Rectal smooth muscle tissue (tissue), 1 donor: Measurements from ENCODE around the gene JOSD2.
A peak's percentile ranks its signal among the peaks of the same experiment; 100 is the strongest.

Source experiments
- H3K27ac ChIP-seq: one replicate; pipeline ENCODE4 v1.7.0; 2013; ENCODE audit warnings: low read depth, low read length, inconsistent platforms
- H3K27me3 ChIP-seq: one replicate; pipeline ENCODE4 v1.7.0; 2013; ENCODE audit warnings: low read length; ENCODE audit not compliant: control insufficient read depth, insufficient read depth
- H3K36me3 ChIP-seq: one replicate; pipeline ENCODE4 v1.7.0; 2013; ENCODE audit warnings: low read length; ENCODE audit not compliant: control insufficient read depth, insufficient read depth
- H3K4me1 ChIP-seq: one replicate; pipeline ENCODE4 v1.7.0; 2013; ENCODE audit warnings: low read length; ENCODE audit not compliant: control insufficient read depth, insufficient read depth
- H3K4me3 ChIP-seq: one replicate; pipeline ENCODE4 v1.7.0; 2013; ENCODE audit warnings: low read length
- H3K9ac ChIP-seq: one replicate; pipeline ENCODE4 v1.7.0; 2013; ENCODE audit warnings: low read length

JOSD2 gene

GRCh38 chr19:50516456-50516855 lies 5.5 kb upstream of the JOSD2 start:
- Histone ChIP-seq H3K9ac (no peak overlapping the region), H3K27ac (no peak overlapping the region), H3K4me1 (no peaks in the 10 kb centered on the region), H3K27me3 (peaks cover 7% of the 10 kb centered on the region), H3K4me3 (no peak overlapping the region), H3K36me3 (no peaks in the 10 kb centered on the region)

DNA sequence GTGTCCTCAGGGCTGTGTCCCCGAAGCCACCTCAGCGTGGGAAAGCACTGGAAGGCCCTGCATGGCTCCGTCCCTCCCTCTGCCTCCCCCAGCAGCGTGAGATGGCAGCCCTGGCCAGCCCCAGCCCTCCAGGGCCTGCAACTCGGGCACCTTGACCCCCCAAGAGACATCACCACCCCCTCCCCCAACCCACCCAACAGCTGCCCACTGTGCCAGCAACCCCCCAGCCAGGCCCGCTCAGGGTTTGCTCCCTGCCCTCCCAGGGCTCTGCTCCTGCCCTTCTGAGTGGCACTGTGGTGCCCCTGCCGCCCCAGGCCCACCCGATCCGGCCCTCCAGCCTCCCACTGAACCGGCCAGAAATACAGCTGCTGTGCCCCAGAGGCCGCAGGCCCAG lies 4.2 kb upstream of the JOSD2 start:
- Histone ChIP-seq H3K27ac (no peak overlapping the region), H3K9ac (no peak overlapping the region), H3K27me3 (peaks cover 7% of the 10 kb centered on the region), H3K4me1 (no peaks in the 10 kb centered on the region), H3K4me3 (no peak overlapping the region), H3K36me3 (no peaks in the 10 kb centered on the region)

- Histone ChIP-seq H3K4me3 (no peak overlapping the region), H3K9ac (no peak overlapping the region), H3K27ac (no peak overlapping the region), H3K4me1 (no peaks in the 10 kb centered on the region), H3K36me3 (no peaks in the 10 kb centered on the region), H3K27me3 (peaks cover 7% of the 10 kb centered on the region)
These were observed 3.6 kb upstream of the JOSD2 start for GRCh38 chr19:50514346-50515167.

GRCh38 chr19:50513746-50514345 lies 2.9 kb upstream of the JOSD2 start, which contains the start of gene ASPDH:
Gene ASPDH (minus strand): TSS chr19:50513913. CDS start chr19:50513823, 90 bp downstream.
- H3K27ac ChIP-seq: no peak within 1 kb of the TSS
- no peaks in the 10 kb centered on the region for H3K4me1 ChIP-seq
- H3K27me3 ChIP-seq: peaks cover 7% of the 10 kb centered on the region
- H3K9ac ChIP-seq: no peak within 1 kb of the TSS
- no peak within 1 kb of the TSS for H3K4me3 ChIP-seq
- no peaks in the 10 kb centered on the region for H3K36me3 ChIP-seq

DNA sequence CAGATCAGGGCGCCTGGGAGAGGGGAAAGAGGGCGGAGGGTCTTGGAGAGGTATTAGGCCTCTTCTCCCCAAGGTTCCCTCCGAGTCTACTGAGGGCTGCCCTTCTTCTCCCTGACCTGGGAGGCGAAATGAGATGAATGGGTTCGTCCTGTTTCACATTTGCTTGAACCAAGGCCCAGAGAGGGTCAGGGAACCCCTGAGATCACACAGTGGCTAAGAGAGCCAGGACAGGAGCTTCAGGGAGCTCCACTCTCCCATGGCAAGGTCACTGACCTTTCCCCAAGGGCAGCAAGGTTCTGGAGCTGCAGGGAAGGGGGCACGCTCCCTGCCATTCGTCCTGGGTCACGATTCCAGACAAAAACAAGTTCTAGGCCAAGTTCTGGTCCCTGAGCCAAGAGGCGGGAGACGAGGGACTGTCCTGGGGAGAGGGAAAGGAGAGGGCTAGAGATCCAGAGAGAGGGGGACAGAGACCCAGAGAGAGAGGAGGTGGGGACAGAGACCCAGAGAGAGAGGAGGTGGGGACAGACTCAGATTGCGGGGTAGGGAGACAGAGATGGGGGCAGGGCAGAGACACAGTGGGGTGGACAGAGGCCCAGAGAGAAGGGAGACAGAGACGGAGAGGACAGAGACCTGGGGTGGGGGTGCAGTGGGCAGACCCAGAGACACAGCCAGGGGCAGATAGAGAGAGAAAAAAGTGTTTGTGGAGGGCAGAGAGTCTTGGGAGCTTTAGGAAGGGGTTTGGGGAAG lies 2.2 kb upstream of the JOSD2 start:
- no peak overlapping the region for H3K27ac ChIP-seq
- no peaks in the 10 kb centered on the region for H3K4me1 ChIP-seq
- H3K36me3 ChIP-seq: no peaks in the 10 kb centered on the region
- H3K4me3 ChIP-seq: no peak overlapping the region
- peaks cover 7% of the 10 kb centered on the region for H3K27me3 ChIP-seq
- no peak overlapping the region for H3K9ac ChIP-seq

DNA sequence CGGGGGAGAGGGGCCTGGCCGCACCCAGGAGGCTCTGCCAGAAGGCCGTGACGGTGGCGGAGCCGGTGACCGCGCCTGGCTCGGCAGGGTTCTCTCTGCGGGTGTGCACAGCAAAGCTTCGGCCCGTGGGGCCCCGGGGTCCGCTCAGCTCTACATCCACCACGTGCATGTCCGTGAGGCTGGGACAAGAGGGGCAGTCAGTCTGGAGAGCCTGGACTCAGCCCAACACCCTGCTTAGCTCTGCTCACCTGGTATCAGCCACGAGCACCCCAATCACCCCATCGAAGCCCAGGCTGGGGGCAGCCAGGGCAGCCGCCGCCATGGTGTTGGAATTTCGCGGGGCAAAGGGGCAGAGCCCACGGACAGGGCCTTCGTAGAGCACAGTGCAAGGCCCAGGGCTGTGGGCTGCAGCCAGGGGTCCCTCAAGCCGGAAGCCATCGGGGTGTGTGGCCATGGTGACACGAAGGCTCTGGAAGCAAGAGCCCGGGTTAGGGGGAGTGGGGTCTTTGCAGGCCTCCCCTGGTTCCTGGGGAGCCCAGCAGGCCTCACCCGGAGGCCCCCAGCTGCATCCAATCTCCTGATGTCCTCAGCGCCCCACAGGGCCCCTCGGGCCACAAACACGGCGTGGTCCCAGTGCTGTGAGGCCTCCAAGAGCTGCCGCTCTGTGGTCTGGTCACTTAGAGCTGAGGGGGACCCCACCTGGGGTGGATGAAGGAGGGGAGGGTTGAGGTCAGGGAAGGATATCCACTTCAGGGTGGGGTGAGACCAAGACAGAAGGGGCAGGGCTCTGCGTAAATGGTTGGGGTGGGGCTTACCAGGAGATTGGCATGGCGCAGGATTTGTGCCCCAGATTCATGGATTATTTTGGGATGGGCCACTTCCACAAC lies 1.4 kb upstream of the JOSD2 start:
- Histone ChIP-seq H3K27ac (no peak overlapping the region), H3K4me3 (no peak overlapping the region), H3K9ac (no peak overlapping the region), H3K4me1 (no peaks in the 10 kb centered on the region), H3K27me3 (peaks cover 7% of the 10 kb centered on the region), H3K36me3 (no peaks in the 10 kb centered on the region)

- H3K27me3 ChIP-seq: peaks cover 7% of the 10 kb centered on the region
- no peak overlapping the region for H3K27ac ChIP-seq
- no peaks in the 10 kb centered on the region for H3K36me3 ChIP-seq
- H3K9ac ChIP-seq: peak overlapping the region; percentile 66
- no peaks in the 10 kb centered on the region for H3K4me1 ChIP-seq
- peak overlapping the region; percentile 83 for H3K4me3 ChIP-seq
These were observed 307 bp downstream of the JOSD2 start for GRCh38 chr19:50510700-50511068.

DNA sequence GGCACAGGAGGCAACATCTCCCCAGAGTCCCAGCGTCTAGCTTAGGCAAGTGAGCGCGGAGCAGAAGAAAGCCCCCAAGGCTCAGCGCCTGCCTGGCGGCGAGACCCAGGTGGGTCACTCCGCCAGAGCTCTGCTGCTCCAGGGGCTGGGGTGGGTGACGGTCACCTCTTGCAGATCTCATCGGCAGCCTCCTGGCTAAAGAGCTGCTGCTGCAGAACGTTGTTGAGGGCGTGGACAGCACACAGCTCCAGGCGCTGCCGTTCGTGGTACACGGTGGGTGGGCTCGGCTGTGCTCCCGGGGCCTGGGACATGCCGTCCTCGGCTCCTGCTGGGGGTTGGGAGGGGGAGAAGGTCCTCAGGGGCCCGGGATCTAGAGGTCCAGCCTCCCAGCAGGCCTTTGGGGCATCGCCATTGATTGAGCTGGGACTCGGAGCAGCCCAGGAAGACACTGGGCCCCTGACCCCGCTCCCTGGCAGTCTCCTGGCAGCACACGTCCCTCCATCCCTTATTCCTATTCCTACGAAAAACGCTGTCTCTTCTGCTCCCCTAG lies 795 bp downstream of the JOSD2 start:
- peak overlapping the region; percentile 83 for H3K4me3 ChIP-seq
- no peaks in the 10 kb centered on the region for H3K4me1 ChIP-seq
- H3K27ac ChIP-seq: no peak overlapping the region
- no peaks in the 10 kb centered on the region for H3K36me3 ChIP-seq
- H3K9ac ChIP-seq: no peak overlapping the region
- H3K27me3 ChIP-seq: peaks cover 4% of the 10 kb centered on the region

DNA sequence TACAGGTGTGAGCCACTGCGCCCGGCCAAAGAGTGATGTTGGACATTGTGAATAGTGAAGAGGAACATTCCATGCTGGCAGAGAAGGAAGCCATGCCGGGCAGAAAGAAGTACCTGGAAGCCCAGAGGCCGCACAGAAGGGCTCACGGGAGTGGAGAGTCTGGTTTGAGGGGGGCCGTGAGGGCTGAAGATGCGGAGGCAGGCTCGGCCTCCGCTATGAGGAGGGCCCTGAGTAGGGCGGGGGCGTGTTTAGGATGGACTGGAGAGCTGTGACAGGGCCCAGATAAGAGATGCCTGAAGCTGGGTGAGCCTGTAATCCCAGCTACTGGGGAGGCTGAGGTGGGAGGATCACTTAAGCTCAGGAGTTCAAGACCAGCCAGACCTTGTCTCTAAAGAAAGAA lies 1.6 kb downstream of the JOSD2 start:
- Histone ChIP-seq H3K27me3 (peaks cover 2% of the 10 kb centered on the region), H3K9ac (no peak overlapping the region), H3K36me3 (no peaks in the 10 kb centered on the region), H3K4me3 (no peak overlapping the region), H3K27ac (no peak overlapping the region), H3K4me1 (no peaks in the 10 kb centered on the region)

DNA sequence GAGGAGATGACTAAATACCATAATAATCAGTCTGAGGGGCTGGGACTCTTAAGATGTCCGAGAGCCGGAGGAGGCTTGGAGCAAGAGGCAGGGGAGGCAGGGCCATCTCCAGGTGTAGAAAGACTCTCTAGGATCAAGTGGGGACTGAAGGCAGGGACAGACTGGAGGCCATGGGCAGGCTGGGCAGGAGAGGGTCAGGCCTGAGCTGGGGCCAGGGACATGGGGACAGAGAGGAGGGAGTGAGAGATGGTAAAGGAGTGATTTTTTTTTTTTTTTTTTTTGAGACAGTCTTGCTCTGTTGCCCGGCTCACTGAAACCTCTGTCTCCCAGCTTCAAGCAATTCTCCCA lies 2.2 kb downstream of the JOSD2 start:
- Histone ChIP-seq H3K4me3 (no peak overlapping the region), H3K9ac (no peak overlapping the region), H3K36me3 (no peaks in the 10 kb centered on the region), H3K4me1 (no peaks in the 10 kb centered on the region), H3K27me3 (no peaks in the 10 kb centered on the region), H3K27ac (no peak overlapping the region)

DNA sequence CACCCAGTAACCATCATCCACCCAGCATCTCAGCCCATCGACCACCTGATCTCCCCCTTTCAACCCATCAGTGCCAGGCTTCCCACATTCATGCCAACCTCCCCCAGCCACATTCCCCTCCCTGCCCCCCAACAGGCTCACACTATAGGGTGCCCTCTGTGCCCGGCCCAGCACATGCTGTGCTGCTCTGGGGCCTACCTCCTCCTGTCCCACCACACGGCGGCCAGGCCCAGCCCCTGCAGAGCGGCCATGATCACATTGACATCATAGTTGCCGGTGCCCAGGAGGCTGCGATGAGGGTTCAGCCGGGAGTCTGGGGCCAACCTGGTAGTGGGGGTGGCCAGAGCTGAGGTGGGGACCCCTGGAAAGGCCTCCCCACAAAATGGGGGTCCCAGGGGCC lies 3.6 kb downstream of the JOSD2 start:
- Histone ChIP-seq H3K4me3 (no peak overlapping the region), H3K9ac (no peak overlapping the region), H3K36me3 (no peaks in the 10 kb centered on the region), H3K4me1 (no peaks in the 10 kb centered on the region), H3K27ac (no peak overlapping the region), H3K27me3 (no peaks in the 10 kb centered on the region)

DNA sequence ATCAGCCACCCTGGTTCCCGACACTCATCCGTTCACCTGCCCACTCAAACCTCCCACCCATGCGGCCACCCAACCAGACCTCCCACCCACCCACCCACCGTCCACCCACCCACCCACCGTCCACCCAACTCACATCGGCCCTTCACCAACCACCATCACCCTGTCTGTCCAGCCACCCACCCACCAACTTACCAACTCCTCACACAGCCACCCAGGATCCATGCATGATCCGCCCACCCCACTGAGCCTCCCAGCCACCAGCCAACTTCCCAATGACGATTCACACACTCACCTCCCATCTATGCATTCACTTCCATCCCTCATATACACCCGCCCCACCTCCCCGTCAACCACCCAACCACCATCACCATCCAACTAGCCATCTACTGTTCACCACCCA lies 4.3 kb downstream of the JOSD2 start:
- H3K36me3 ChIP-seq: no peaks in the 10 kb centered on the region
- H3K4me3 ChIP-seq: no peak overlapping the region
- H3K27ac ChIP-seq: no peak overlapping the region
- H3K27me3 ChIP-seq: no peaks in the 10 kb centered on the region
- no peak overlapping the region for H3K9ac ChIP-seq
- H3K4me1 ChIP-seq: no peaks in the 10 kb centered on the region
